Measurements from ENCODE around the gene CLN6. TPM values are rescaled to one million over a fixed set of nuclear protein-coding genes. Genes with fewer than 3 reads are reported as not detected.
A peak's percentile ranks its signal among the peaks of the same experiment; 100 is the strongest.

Gene CLN6
- 24.4 and 41.9 TPM in 2 replicates for total RNA-seq (ENCODE audit: low replicate concordance)

- peak within 1 kb of the TSS; percentile 91 for H2AFZ ChIP-seq (replicated peaks)
- no peaks in the 10 kb centered on the region for H3K9me3 Mint-ChIP-seq
- DNase-seq (ENCODE audit: low spot score), result peak; percentile 93
- peaks cover 18% of the 10 kb centered on the region for H3F3A ChIP-seq (ENCODE audit: low read depth)
- peaks cover 67% of the 10 kb centered on the region for H3K4me1 Mint-ChIP-seq
- TF ChIP-seq EZH2phosphoT487 (IDR thresholded peaks at IDR 0.05) (no peak), EZH2 (IDR thresholded peaks at IDR 0.05) (no peak), CTCF (IDR thresholded peaks at IDR 0.05) (no peak)
- H3K27me3 ChIP-seq, result no peaks in the 10 kb centered on the region
- peak within 1 kb of the TSS; percentile 89 for H3K27ac ChIP-seq
- H3K79me2 ChIP-seq (ENCODE audit: low read depth), result peaks cover 46% of the 10 kb centered on the region
- H3K27me3 Mint-ChIP-seq (ENCODE audit: insufficient read depth, low read depth), result peaks cover 14% of the 10 kb centered on the region
- H3K4me2 ChIP-seq, result peak within 1 kb of the TSS; percentile 83
- no peaks in the 10 kb centered on the region for H3K36me3 ChIP-seq
- peak within 1 kb of the TSS; percentile 77 for H3K4me3 ChIP-seq
- H3K27ac Mint-ChIP-seq, result peak within 1 kb of the TSS; percentile 88
- peaks cover 23% of the 10 kb centered on the region for H4K20me1 ChIP-seq (ENCODE audit: low read depth)
- peaks cover 3% of the 10 kb centered on the region for H3K36me3 Mint-ChIP-seq
- no peaks in the 10 kb centered on the region for H3K9me3 ChIP-seq (ENCODE audit: low read depth)
- H3K9ac ChIP-seq, result peak within 1 kb of the TSS; percentile 85
- peak within 1 kb of the TSS; percentile 96 for H3K4me3 Mint-ChIP-seq
- peaks cover 38% of the 10 kb centered on the region for H3K4me1 ChIP-seq
These were observed at the start of gene CLN6 for GRCh38 chr15:68229386-68230156. TSS of gene CLN6 (minus strand) at chr15:68229728. CDS start at chr15:68229584, 144 bp downstream.

GRCh38 chr15:68278595-68279405 is 49.3 kb upstream of the CLN6 start:
- peak overlapping the region; percentile 84 for H3K9ac ChIP-seq
- peaks cover 54% of the 10 kb centered on the region for H3K4me1 Mint-ChIP-seq
- TF ChIP-seq EZH2phosphoT487 (IDR thresholded peaks at IDR 0.05) (no peak), EZH2 (IDR thresholded peaks at IDR 0.05) (no peak), CTCF (IDR thresholded peaks at IDR 0.05) (no peak)
- peaks cover 58% of the 10 kb centered on the region for H3K79me2 ChIP-seq (ENCODE audit: low read depth)
- no peaks in the 10 kb centered on the region for H3K36me3 ChIP-seq
- no peaks in the 10 kb centered on the region for H3K27me3 ChIP-seq
- peak overlapping the region; percentile 96 for H2AFZ ChIP-seq (replicated peaks)
- H3K9me3 ChIP-seq (ENCODE audit: low read depth), result no peaks in the 10 kb centered on the region
- peak overlapping the region; percentile 98 for H3K27ac ChIP-seq
- H3K4me2 ChIP-seq, result peak overlapping the region; percentile 94
- H4K20me1 ChIP-seq (ENCODE audit: low read depth), result peaks cover 45% of the 10 kb centered on the region
- H3K9me3 Mint-ChIP-seq, result no peaks in the 10 kb centered on the region
- H3K36me3 Mint-ChIP-seq, result peaks cover 2% of the 10 kb centered on the region
- H3K4me1 ChIP-seq, result peaks cover 24% of the 10 kb centered on the region
- H3K27me3 Mint-ChIP-seq (ENCODE audit: insufficient read depth, low read depth), result peaks cover 4% of the 10 kb centered on the region
- DNase-seq (ENCODE audit: low spot score), result no peak
- H3K4me3 ChIP-seq, result peak overlapping the region; percentile 68
- H3K4me3 Mint-ChIP-seq, result peak overlapping the region; percentile 98
- peak overlapping the region; percentile 80 for H3K27ac Mint-ChIP-seq
- peaks cover 31% of the 10 kb centered on the region for H3F3A ChIP-seq (ENCODE audit: low read depth)

GRCh38 chr15:68278345-68278594 is 48.7 kb upstream of the CLN6 start:
- Mint-ChIP-seq H3K9me3 (no peaks in the 10 kb centered on the region), H3K4me3 (peak overlapping the region; percentile 98), H3K27me3 (ENCODE audit: insufficient read depth, low read depth) (peaks cover 5% of the 10 kb centered on the region), H3K36me3 (peaks cover 2% of the 10 kb centered on the region), H3K4me1 (peaks cover 54% of the 10 kb centered on the region), H3K27ac (no peak overlapping the region)
- peaks cover 53% of the 10 kb centered on the region for H3K79me2 ChIP-seq (ENCODE audit: low read depth)
- H3K4me1 ChIP-seq, result peaks cover 24% of the 10 kb centered on the region
- no peak for TF ChIP-seq EZH2 (IDR thresholded peaks at IDR 0.05)
- TF ChIP-seq EZH2phosphoT487 (IDR thresholded peaks at IDR 0.05), result no peak
- peak; percentile 62 for TF ChIP-seq CTCF (IDR thresholded peaks at IDR 0.05)
- peak overlapping the region; percentile 68 for H3K4me3 ChIP-seq
- no peak for DNase-seq (ENCODE audit: low spot score)
- H3K27ac ChIP-seq, result peak overlapping the region; percentile 98
- H3K9me3 ChIP-seq (ENCODE audit: low read depth), result no peaks in the 10 kb centered on the region
- H3K9ac ChIP-seq, result peak overlapping the region; percentile 84
- H3F3A ChIP-seq (ENCODE audit: low read depth), result peaks cover 31% of the 10 kb centered on the region
- peak overlapping the region; percentile 94 for H3K4me2 ChIP-seq
- no peaks in the 10 kb centered on the region for H3K27me3 ChIP-seq
- no peaks in the 10 kb centered on the region for H3K36me3 ChIP-seq
- peaks cover 45% of the 10 kb centered on the region for H4K20me1 ChIP-seq (ENCODE audit: low read depth)
- H2AFZ ChIP-seq (replicated peaks), result peak overlapping the region; percentile 96
